Thyroid gland (tissue), 4 donors: ENCODE results near the gene PROB1. TPM values are rescaled to one million over a fixed set of nuclear protein-coding genes. Genes with fewer than 3 reads are reported as not detected.

Source experiments
- DNase-seq, 2 donors: peaks; one replicate each; pipeline ENCODE4 v3.0.0-alpha.2; 2019
- H3K27ac ChIP-seq, 3 donors: fragments of 200-600 bp; sonication (generic); 1 replicate in 2 of 3; 2 replicates in 1 of 3; pipeline ENCODE4 v1.5.1; 2016 to 2019; ENCODE audit warnings: mild to moderate bottlenecking in 1 of 3, moderate library complexity in 1 of 3
- H3K27me3 ChIP-seq: fragments of 200-600 bp; sonication (generic); one replicate; pipeline ENCODE4 v1.5.1; 2019
- H3K36me3 ChIP-seq, 2 donors: fragments of 200-600 bp; sonication (generic); one replicate each; pipeline ENCODE4 v1.5.1; 2016 to 2019
- H3K4me1 ChIP-seq, 2 donors: fragments of 200-600 bp; sonication (generic); one replicate each; pipeline ENCODE4 v1.5.1; 2017 to 2019
- H3K4me3 ChIP-seq, 3 donors: fragments of 200-600 bp; sonication (generic); replicated peaks in 1 of 3; 1 replicate in 2 of 3; 2 replicates in 1 of 3; pipeline ENCODE4 v1.5.1; 2016; ENCODE audit warnings: mild to moderate bottlenecking in 1 of 3
- H3K9me3 ChIP-seq: fragments of 200-600 bp; sonication (generic); one replicate; pipeline ENCODE4 v1.5.1; 2017
- CTCF ChIP-seq, 6 experiments: fragments of 200-600 bp in 3 of 6; fragments of 450-650 bp in 3 of 6; sonication (generic) in 3 of 6; IDR thresholded peaks; one replicate each; pipeline ENCODE4 v1.5.1; 2016 to 2019; ENCODE audit warnings: antibody characterized with exemption in 6 of 6, mild to moderate bottlenecking in 2 of 6, inconsistent platforms in 1 of 6, moderate library complexity in 1 of 6
- POLR2A ChIP-seq, 2 donors: fragments of 450-650 bp; IDR thresholded peaks; one replicate each; pipeline ENCODE4 v1.6.1; 2017; ENCODE audit warnings: antibody characterized with exemption in 2 of 2, mild to moderate bottlenecking in 2 of 2, moderate library complexity in 1 of 2
- WGBS, 2 donors: methylation state at CpG; one replicate each; pipeline ENCODE4 v1.1.5; 2017; 5-methylcytosine and 5-hydroxymethylcytosine counted together
- intact Hi-C: fragments of 100-400 bp; cut with DNase I; formaldehyde crosslinking; loops from one replicate; pipeline ENCODE4 v1.15.1; 2023
- total RNA-seq, 4 donors: library from RNA; depleted of rRNA; stranded (reverse); fragments of >200 nt; gene quantifications; one replicate each; pipeline ENCODE4 v1.2.3, GENCODE V29; 2016

Gene PROB1
- total RNA-seq, 4 donors from 2014 or later, result 1.6 to 4.2 (median 1.9) TPM

- intact Hi-C loops, result no loop called here
- no peak for TF ChIP-seq CTCF (IDR thresholded peaks at IDR 0.05)
- no peak for TF ChIP-seq POLR2A (IDR thresholded peaks at IDR 0.05)
- Histone ChIP-seq H3K27ac (no peak overlapping the region), H3K4me3 (no peak overlapping the region), H3K27me3 (no peaks in the 10 kb centered on the region), H3K9me3 (no peaks in the 10 kb centered on the region), H3K4me1 (peaks cover 3 to 9% of the 10 kb centered on the region in 2 donors), H3K36me3 (no peaks in the 10 kb centered on the region)
- DNase-seq, result no peak
- WGBS, 2 donors, result 92 to 96% methylated on average over 7 of the region's 7 CpGs
Observed at GRCh38 chr5:139408191-139408590, 13.3 kb upstream of the PROB1 start.

GRCh38 chr5:139407517-139407916 is 12.6 kb upstream of the PROB1 start:
- no peak overlapping the region for H3K27ac ChIP-seq
- H3K4me1 ChIP-seq, result peaks cover 5 to 14% of the 10 kb centered on the region in 2 donors
- no peak overlapping the region for H3K4me3 ChIP-seq
- no peaks in the 10 kb centered on the region for H3K27me3 ChIP-seq
- TF ChIP-seq POLR2A (IDR thresholded peaks at IDR 0.05), result no peak
- no peak for TF ChIP-seq CTCF (IDR thresholded peaks at IDR 0.05)
- no peaks in the 10 kb centered on the region for H3K9me3 ChIP-seq
- intact Hi-C loops, result no loop called here
- no peaks in the 10 kb centered on the region for H3K36me3 ChIP-seq
- no peak for DNase-seq

- WGBS, 2 donors, result 82 to 93% methylated on average over 2 of the region's 2 CpGs
- no peak for DNase-seq
- H3K27ac ChIP-seq, result no peak overlapping the region
- H3K36me3 ChIP-seq, result no peaks in the 10 kb centered on the region
- no peak overlapping the region for H3K4me3 ChIP-seq
- peaks cover 5 to 14% of the 10 kb centered on the region in 2 donors for H3K4me1 ChIP-seq
- intact Hi-C loops, result no loop called here
- TF ChIP-seq CTCF (IDR thresholded peaks at IDR 0.05) (no peak), POLR2A (IDR thresholded peaks at IDR 0.05) (no peak)
- no peaks in the 10 kb centered on the region for H3K9me3 ChIP-seq
- H3K27me3 ChIP-seq, result no peaks in the 10 kb centered on the region
Observed at GRCh38 chr5:139406963-139407362, 12.1 kb upstream of the PROB1 start.

- WGBS, 2 donors, result 52 to 60% methylated on average over 5 of the region's 5 CpGs
Observed at GRCh38 chr5:139404484-139404840, 9.6 kb upstream of the PROB1 start.

More at GRCh38 chr5:139404484-139404840, 9.6 kb upstream of the PROB1 start:
- Histone ChIP-seq H3K27ac (peak overlapping the region; percentile 76 to 81 (median 79)), H3K9me3 (no peaks in the 10 kb centered on the region), H3K4me3 (peak overlapping the region in 1 of 3 donors; percentile 29), H3K36me3 (no peaks in the 10 kb centered on the region), H3K4me1 (peaks cover 5 to 14% of the 10 kb centered on the region in 2 donors), H3K27me3 (no peaks in the 10 kb centered on the region)
- intact Hi-C loops, result no loop called here
- DNase-seq, result no peak
- TF ChIP-seq POLR2A (IDR thresholded peaks at IDR 0.05) (no peak), CTCF (IDR thresholded peaks at IDR 0.05) (no peak)
